Measurements from ENCODE around the gene CCSAP.
"Not testable (repeated sequence)": the region's sequence is repeated elsewhere in the genome, so short reads cannot be mapped to it uniquely, and the experiment has no call there.

CCSAP gene

GRCh38 chr1:229341774-229342655, 832 bp downstream of the CCSAP start:
- H3K4me1 ChIP-seq (ENCODE audit: control insufficient read depth, insufficient read depth, low read length), result peaks cover 14% of the 10 kb centered on the region; the same call in 1 of the 2 replicates

GRCh38 chr1:229340496-229340895, 2.4 kb downstream of the CCSAP start:
- no peak overlapping the region for H3K27ac ChIP-seq (ENCODE audit: low read depth, low read length)
- no peak overlapping the region for H3K9ac ChIP-seq (ENCODE audit: low read length)
- H3K4me1 ChIP-seq (ENCODE audit: control insufficient read depth, insufficient read depth, low read length), result peaks cover 14% of the 10 kb centered on the region; the same call in 1 of the 2 replicates
- H3K4me3 ChIP-seq (ENCODE audit: low read depth, low read length), result peak overlapping the region; percentile 48
- H3K27me3 ChIP-seq (ENCODE audit: control insufficient read depth, insufficient read depth, low read length), result peaks cover 19% of the 10 kb centered on the region
- H3K9me3 ChIP-seq (ENCODE audit: control insufficient read depth, insufficient read depth, low read depth, low read length), result peaks cover 7% of the 10 kb centered on the region; the same call in 1 of the 2 replicates
- H3K36me3 ChIP-seq (ENCODE audit: control insufficient read depth, insufficient read depth, low read length), result no peaks in the 10 kb centered on the region

More at GRCh38 chr1:229341774-229342655, 832 bp downstream of the CCSAP start:
- H3K36me3 ChIP-seq (ENCODE audit: control insufficient read depth, insufficient read depth, low read length), result no peaks in the 10 kb centered on the region
- H3K4me3 ChIP-seq (ENCODE audit: low read depth, low read length), result peak overlapping the region; percentile 93
- H3K27me3 ChIP-seq (ENCODE audit: control insufficient read depth, insufficient read depth, low read length), result peaks cover 22% of the 10 kb centered on the region
- no peak overlapping the region for H3K27ac ChIP-seq (ENCODE audit: low read depth, low read length)
- peaks cover 7% of the 10 kb centered on the region; the same call in 1 of the 2 replicates for H3K9me3 ChIP-seq (ENCODE audit: control insufficient read depth, insufficient read depth, low read depth, low read length)
- peak overlapping the region; percentile 77 for H3K9ac ChIP-seq (ENCODE audit: low read length)

GRCh38 chr1:229339520-229339919, 3.3 kb downstream of the CCSAP start:
- Histone ChIP-seq H3K27ac (ENCODE audit: low read depth, low read length) (no peak overlapping the region), H3K36me3 (ENCODE audit: control insufficient read depth, insufficient read depth, low read length) (peaks cover 3% of the 10 kb centered on the region; the same call in 1 of the 2 replicates), H3K4me1 (ENCODE audit: control insufficient read depth, insufficient read depth, low read length) (peaks cover 14% of the 10 kb centered on the region; the same call in 1 of the 2 replicates), H3K9me3 (ENCODE audit: control insufficient read depth, insufficient read depth, low read depth, low read length) (peaks cover 2% of the 10 kb centered on the region; the same call in 1 of the 2 replicates), H3K4me3 (ENCODE audit: low read depth, low read length) (no peak overlapping the region), H3K27me3 (ENCODE audit: control insufficient read depth, insufficient read depth, low read length) (peaks cover 15% of the 10 kb centered on the region), H3K9ac (ENCODE audit: low read length) (no peak overlapping the region)

- peaks cover 14% of the 10 kb centered on the region; the same call in 1 of the 2 replicates for H3K4me1 ChIP-seq (ENCODE audit: control insufficient read depth, insufficient read depth, low read length)
- no peak overlapping the region for H3K9ac ChIP-seq (ENCODE audit: low read length)
- H3K27ac ChIP-seq (ENCODE audit: low read depth, low read length), result no peak overlapping the region
- peaks cover 2% of the 10 kb centered on the region; the same call in 1 of the 2 replicates for H3K9me3 ChIP-seq (ENCODE audit: control insufficient read depth, insufficient read depth, low read depth, low read length)
- peaks cover 10% of the 10 kb centered on the region for H3K27me3 ChIP-seq (ENCODE audit: control insufficient read depth, insufficient read depth, low read length)
- peaks cover 3% of the 10 kb centered on the region; the same call in 1 of the 2 replicates for H3K36me3 ChIP-seq (ENCODE audit: control insufficient read depth, insufficient read depth, low read length)
- H3K4me3 ChIP-seq (ENCODE audit: low read depth, low read length), result no peak overlapping the region
Measured at GRCh38 chr1:229339086-229339485, 3.8 kb downstream of the CCSAP start.

DNA sequence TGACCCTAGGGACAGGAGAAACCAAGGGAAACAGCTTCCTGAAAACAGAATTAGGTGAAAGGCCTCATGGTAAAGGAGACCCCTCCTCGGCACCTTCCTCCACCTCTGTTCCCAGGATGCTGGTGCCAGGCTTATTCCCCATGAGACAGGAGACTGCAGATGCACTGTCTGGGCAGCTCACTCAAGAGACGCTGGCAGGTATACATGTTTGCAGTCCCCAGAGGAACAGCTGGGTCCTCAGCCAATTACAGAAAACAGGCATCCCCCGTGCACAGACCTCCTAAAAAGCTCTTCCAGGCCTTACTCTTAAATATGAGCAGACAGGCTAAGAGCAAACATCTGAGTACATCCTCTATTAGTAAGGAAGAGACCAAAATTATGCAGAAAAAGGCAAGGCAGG, 6.5 kb downstream of the CCSAP start:
- H3K4me1 ChIP-seq (ENCODE audit: control insufficient read depth, insufficient read depth, low read length), result peaks cover 14% of the 10 kb centered on the region; the same call in 1 of the 2 replicates
- H3K4me3 ChIP-seq (ENCODE audit: low read depth, low read length), result no peak overlapping the region
- H3K27ac ChIP-seq (ENCODE audit: low read depth, low read length), result no peak overlapping the region
- H3K36me3 ChIP-seq (ENCODE audit: control insufficient read depth, insufficient read depth, low read length), result peaks cover 3% of the 10 kb centered on the region; the same call in 1 of the 2 replicates
- no peak overlapping the region for H3K9ac ChIP-seq (ENCODE audit: low read length)
- H3K27me3 ChIP-seq (ENCODE audit: control insufficient read depth, insufficient read depth, low read length), result no peaks in the 10 kb centered on the region
- H3K9me3 ChIP-seq (ENCODE audit: control insufficient read depth, insufficient read depth, low read depth, low read length), result peaks cover 2% of the 10 kb centered on the region; the same call in 1 of the 2 replicates

GRCh38 chr1:229334716-229335115, 8.1 kb downstream of the CCSAP start:
- peaks cover 6% of the 10 kb centered on the region; the same call in 1 of the 2 replicates for H3K4me1 ChIP-seq (ENCODE audit: control insufficient read depth, insufficient read depth, low read length)
- H3K4me3 ChIP-seq (ENCODE audit: low read depth, low read length), result no peak overlapping the region
- H3K9me3 ChIP-seq (ENCODE audit: control insufficient read depth, insufficient read depth, low read depth, low read length), result peaks cover 2% of the 10 kb centered on the region; the same call in 1 of the 2 replicates
- H3K36me3 ChIP-seq (ENCODE audit: control insufficient read depth, insufficient read depth, low read length), result peaks cover 6% of the 10 kb centered on the region
- no peak overlapping the region for H3K9ac ChIP-seq (ENCODE audit: low read length)
- no peak overlapping the region for H3K27ac ChIP-seq (ENCODE audit: low read depth, low read length)
- no peaks in the 10 kb centered on the region for H3K27me3 ChIP-seq (ENCODE audit: control insufficient read depth, insufficient read depth, low read length)

- Histone ChIP-seq H3K27me3 (ENCODE audit: control insufficient read depth, insufficient read depth, low read length) (no peaks in the 10 kb centered on the region), H3K4me1 (ENCODE audit: control insufficient read depth, insufficient read depth, low read length) (0 out of 2 replicates have a peak, but pooled peaks cover 2% of the 10 kb centered on the region), H3K27ac (ENCODE audit: low read depth, low read length) (no peak overlapping the region), H3K9ac (ENCODE audit: low read length) (no peak overlapping the region), H3K9me3 (ENCODE audit: control insufficient read depth, insufficient read depth, low read depth, low read length) (peaks cover 2% of the 10 kb centered on the region; the same call in 1 of the 2 replicates), H3K36me3 (ENCODE audit: control insufficient read depth, insufficient read depth, low read length) (peaks cover 6% of the 10 kb centered on the region), H3K4me3 (ENCODE audit: low read depth, low read length) (no peak overlapping the region)
Measured at GRCh38 chr1:229334269-229334668, 8.6 kb downstream of the CCSAP start.

DNA sequence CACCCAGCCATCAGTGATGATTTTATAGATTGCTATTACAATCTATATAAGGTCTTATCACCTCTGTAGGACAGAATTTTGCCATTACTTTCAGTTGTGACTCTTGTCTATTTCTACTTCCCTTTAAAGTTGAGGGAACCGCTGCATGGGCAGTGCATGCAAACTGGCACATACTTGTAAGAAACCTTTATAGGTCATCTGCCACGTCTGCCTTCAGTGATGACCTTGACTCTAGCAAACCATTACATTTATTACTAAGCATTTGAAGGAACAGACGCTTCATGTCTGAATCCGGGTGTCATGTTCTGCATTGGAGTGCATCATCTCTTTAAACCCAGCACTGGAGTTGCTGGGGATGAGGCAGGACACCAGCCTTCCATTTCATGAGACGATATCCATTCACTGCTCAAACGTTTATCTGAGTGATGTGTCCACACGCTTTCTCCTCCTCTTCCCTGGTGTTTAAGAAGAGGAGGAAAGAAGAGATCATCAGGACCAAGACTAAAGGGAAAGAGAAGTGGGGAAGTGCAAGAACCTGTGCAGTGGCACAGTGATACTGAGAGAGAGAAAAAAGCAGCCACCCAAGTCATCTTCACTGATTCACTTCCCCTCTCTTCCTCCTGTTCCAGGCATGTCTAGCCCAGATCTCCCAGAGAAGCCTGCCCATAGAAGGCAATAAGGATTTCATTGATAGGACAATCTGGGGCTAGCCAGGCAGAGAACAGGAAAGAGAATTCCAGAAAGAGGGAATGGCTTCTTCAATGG, 14.1 kb downstream of the CCSAP start:
- Histone ChIP-seq H3K9ac (ENCODE audit: low read length) (no peak overlapping the region), H3K27ac (ENCODE audit: low read depth, low read length) (no peak overlapping the region), H3K4me3 (ENCODE audit: low read depth, low read length) (no peak overlapping the region), H3K4me1 (ENCODE audit: control insufficient read depth, insufficient read depth, low read length) (no peaks in the 10 kb centered on the region), H3K27me3 (ENCODE audit: control insufficient read depth, insufficient read depth, low read length) (no peaks in the 10 kb centered on the region), H3K36me3 (ENCODE audit: control insufficient read depth, insufficient read depth, low read length) (peaks cover 43% of the 10 kb centered on the region), H3K9me3 (ENCODE audit: control insufficient read depth, insufficient read depth, low read depth, low read length) (no peaks in the 10 kb centered on the region)

DNA sequence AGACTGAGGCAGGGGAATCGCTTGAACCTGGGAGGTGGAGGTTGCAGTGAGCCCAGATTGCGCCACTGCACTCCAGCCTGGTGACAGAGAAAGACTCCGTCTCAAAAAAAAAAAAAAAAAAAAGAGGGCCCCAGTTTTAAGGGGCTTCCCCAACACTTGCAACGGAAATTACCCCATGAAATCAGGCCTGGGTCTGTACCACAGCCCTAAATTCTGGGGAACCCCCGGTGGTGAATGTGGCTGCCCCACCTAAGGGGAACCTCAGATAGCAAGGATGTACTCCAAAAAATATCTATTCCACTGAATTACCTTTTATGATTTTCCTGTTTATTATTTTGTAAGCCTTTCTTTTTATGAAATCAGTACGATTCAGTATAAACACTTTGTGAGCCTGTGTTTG, 15.1 kb downstream of the CCSAP start:
- H3K36me3 ChIP-seq (ENCODE audit: control insufficient read depth, insufficient read depth, low read length), result peaks cover 53% of the 10 kb centered on the region
- H3K9ac ChIP-seq (ENCODE audit: low read length); H3K4me3 ChIP-seq (ENCODE audit: low read depth, low read length); H3K9me3 ChIP-seq (ENCODE audit: control insufficient read depth, insufficient read depth, low read depth, low read length); H3K4me1 ChIP-seq (ENCODE audit: control insufficient read depth, insufficient read depth, low read length); H3K27ac ChIP-seq (ENCODE audit: low read depth, low read length); H3K27me3 ChIP-seq (ENCODE audit: control insufficient read depth, insufficient read depth, low read length): not testable (repeated sequence)

DNA sequence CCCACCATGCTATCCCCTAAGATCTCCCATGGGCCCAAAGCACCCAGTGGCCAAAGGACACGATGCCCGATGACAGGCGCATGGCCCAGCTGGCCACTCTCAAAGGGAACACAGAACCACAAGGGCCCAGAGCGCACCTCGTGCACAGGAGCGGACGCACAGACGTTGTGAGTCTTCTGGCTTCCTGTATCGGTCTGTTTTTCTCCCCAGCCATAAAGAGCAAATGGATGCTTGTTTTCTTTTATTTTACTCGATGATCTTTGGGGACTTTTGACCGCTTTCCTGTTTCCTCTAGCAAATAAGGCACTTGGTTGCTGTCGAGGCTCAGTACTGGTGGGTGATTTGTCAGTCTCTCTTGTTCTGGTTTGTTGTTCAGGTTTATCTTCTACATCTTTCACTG, 16.2 kb downstream of the CCSAP start:
- no peaks in the 10 kb centered on the region for H3K27me3 ChIP-seq (ENCODE audit: control insufficient read depth, insufficient read depth, low read length)
- H3K36me3 ChIP-seq (ENCODE audit: control insufficient read depth, insufficient read depth, low read length), result peaks cover 59% of the 10 kb centered on the region
- H3K4me1 ChIP-seq (ENCODE audit: control insufficient read depth, insufficient read depth, low read length), result no peaks in the 10 kb centered on the region
- no peak overlapping the region for H3K9ac ChIP-seq (ENCODE audit: low read length)
- no peaks in the 10 kb centered on the region for H3K9me3 ChIP-seq (ENCODE audit: control insufficient read depth, insufficient read depth, low read depth, low read length)
- H3K4me3 ChIP-seq (ENCODE audit: low read depth, low read length), result no peak overlapping the region
- no peak overlapping the region for H3K27ac ChIP-seq (ENCODE audit: low read depth, low read length)

Measured in HUES6 (cell line).